ENCODE data around the gene TTBK2. TPM values are rescaled to one million over a fixed set of nuclear protein-coding genes. Genes with fewer than 3 reads are reported as not detected.

TTBK2 gene
- total RNA-seq = 15.4 and 17.7 TPM in 2 replicates

GRCh38 chr15:42920519-42921341, at the start of gene TTBK2:
Gene TTBK2, minus strand, starts transcription at chr15:42920778. Its CDS starts 42,161 bp downstream, at chr15:42878617.

GRCh38 chr15:42736793-42737528, 183.6 kb downstream of the TTBK2 start, which contains the start of gene CDAN1:
Gene CDAN1, minus strand, starts transcription at chr15:42737128. Its CDS starts 26 bp downstream, at chr15:42737102.

Other genes starting within 250 kb of the TTBK2 start
- gene CDAN1, start 183.7 kb downstream of the TTBK2 start, total RNA-seq = 9.2 and 9.8 TPM in 2 replicates
- gene UBR1, start 185.3 kb upstream of the TTBK2 start, total RNA-seq = 29.0 and 33.4 TPM in 2 replicates
- gene TMEM62, start 212.8 kb upstream of the TTBK2 start, total RNA-seq = 18.8 and 21.2 TPM in 2 replicates